GM20000 (cell line): ENCODE data around the gene THBS2.
"Not testable (repeated sequence)": the region's sequence is repeated elsewhere in the genome, so short reads cannot be mapped to it uniquely, and the experiment has no call there.

ENCODE experiments used
- DNase-seq: peaks from one replicate; pipeline ENCODE4 v3.0.0; 2012; ENCODE audit warnings: low spot score
- TF ChIP-seq, protein P1 (sequence below): IDR thresholded peaks from 2 replicates; pipeline ENCODE4 v1.5.1; 2012; ENCODE audit warnings: mild to moderate bottlenecking, control low read depth; ENCODE audit errors: extremely low read depth, missing control alignments

Gene THBS2

GRCh38 chr6:169186496-169187169 lies 67.0 kb downstream of the THBS2 start:
- TF ChIP-seq, protein P1, sequence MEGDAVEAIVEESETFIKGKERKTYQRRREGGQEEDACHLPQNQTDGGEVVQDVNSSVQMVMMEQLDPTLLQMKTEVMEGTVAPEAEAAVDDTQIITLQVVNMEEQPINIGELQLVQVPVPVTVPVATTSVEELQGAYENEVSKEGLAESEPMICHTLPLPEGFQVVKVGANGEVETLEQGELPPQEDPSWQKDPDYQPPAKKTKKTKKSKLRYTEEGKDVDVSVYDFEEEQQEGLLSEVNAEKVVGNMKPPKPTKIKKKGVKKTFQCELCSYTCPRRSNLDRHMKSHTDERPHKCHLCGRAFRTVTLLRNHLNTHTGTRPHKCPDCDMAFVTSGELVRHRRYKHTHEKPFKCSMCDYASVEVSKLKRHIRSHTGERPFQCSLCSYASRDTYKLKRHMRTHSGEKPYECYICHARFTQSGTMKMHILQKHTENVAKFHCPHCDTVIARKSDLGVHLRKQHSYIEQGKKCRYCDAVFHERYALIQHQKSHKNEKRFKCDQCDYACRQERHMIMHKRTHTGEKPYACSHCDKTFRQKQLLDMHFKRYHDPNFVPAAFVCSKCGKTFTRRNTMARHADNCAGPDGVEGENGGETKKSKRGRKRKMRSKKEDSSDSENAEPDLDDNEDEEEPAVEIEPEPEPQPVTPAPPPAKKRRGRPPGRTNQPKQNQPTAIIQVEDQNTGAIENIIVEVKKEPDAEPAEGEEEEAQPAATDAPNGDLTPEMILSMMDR = no peak
- DNase-seq = no peak

DNA sequence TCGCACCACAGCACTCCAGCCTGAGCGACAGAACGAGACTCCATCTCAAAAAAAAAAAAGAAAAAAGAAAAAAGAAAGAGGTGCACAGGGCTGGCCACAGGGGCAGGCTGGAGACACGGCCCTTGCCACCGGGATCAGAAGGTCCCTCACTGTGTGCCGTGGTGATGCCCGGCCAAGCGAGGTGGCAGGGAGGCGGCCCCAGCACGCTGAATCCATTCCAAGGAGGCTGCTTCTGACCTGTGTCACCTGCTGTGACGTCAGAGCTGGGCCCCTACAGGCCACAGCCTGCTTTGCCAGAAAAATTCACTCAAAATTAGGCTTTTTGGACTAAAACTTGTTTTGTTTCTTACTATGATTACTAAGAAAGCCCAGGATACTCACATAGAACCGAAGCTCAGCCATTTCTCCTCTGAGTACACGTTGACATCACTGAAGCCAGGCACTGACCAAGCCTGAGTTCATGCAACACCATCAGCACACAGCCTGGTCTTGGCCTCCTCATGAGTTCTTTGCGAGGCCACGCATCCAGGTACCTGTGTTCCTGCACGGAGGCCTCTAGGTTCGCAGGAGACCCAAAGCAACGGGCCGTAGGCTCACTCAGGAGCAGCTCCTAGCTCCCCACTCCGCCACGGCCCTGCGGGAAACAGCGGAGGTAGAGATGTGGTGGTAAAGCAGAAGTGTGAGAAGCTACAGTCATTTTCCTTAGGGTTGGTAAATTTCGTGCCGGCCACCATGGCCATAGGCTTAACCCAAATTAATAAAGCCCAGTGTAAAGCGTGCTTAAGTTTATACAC lies 67.8 kb downstream of the THBS2 start:
- DNase-seq = no peak
- TF ChIP-seq, protein P1 = no peak

DNA sequence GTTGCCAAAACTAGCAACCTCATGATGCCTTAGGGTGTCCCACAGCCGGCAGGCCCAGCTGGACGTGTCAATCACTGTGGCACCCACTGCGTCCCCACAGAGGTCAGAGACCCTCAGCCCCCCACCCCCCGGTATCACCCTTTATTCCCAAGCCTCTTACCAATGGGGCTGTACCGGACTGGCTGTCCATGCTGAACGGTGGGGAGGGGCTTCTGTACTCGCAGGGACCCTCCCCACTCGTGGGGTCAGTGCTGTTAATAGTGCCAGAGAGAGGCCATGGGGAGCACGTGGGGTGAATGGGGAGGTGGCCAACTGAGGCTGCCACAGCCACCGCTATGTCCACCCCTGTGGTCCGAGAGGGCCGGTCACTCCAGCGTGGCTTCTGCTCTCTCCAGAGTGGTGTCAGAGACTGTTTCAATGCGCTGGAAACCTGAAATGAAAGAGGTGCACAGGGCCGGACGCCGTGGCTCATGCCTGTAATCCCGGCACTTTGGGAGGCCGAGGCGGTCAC lies 68.6 kb downstream of the THBS2 start:
- TF ChIP-seq, protein P1 = no peak
- no peak for DNase-seq

DNA sequence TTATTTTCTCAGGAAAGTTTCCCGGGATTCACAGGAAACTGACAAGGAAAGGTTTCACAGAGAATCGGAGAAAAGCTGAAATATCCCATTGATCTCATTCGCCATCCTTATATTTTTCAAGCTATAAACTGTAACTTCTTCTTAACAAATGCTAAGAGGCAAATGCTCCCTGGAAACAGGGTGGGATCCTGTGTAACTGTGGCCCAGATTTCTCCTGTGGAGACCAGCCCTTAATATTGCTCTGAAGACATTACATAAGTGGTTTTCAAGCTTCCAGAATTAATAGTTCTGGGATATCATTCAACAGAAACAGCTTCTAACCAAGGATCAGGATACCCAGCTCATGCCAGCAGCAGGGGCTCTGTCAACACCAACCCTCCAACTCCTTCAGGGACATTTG lies 69.2 kb downstream of the THBS2 start:
- DNase-seq = no peak
- TF ChIP-seq, protein P1 = no peak

GRCh38 chr6:169183233-169183632 lies 70.4 kb downstream of the THBS2 start:
- TF ChIP-seq, protein P1 = no peak

GRCh38 chr6:169179831-169180230 lies 73.8 kb downstream of the THBS2 start:
- DNase-seq = not testable (repeated sequence)

More at GRCh38 chr6:169183233-169183632, 70.4 kb downstream of the THBS2 start:
- no peak for DNase-seq

DNA sequence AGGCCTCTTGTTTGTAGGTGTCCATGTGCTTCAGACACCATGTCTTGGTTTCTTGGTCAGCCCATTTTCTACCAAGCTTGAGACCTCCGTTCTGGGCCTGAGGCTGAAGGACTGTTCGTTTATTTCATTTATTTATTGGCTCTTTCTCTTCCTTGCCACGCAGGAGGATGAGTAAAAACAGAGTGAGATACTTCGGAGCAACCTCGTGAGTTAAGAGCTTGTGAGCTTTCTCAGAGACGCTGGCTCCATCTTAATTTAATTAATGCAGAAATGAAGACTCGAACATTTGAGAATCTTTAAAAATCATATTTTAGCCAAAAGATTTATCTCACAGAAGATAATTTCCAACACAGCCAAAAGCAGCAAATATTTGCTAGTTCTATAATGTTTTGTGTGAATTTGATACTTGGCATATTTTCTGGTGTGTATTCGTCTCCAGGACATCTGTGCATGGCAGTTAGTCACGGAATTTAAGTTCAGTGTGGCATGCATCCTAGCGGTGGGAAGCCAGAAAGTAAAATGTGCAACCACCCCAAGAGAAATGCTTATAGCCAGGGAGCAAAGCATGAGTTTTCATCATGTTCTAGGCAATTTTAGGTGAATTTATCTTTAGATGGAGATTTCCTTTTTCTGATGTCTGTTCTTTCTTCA lies 76.0 kb downstream of the THBS2 start:
- TF ChIP-seq, protein P1 = no peak
- no peak for DNase-seq
